K562 (cell line): ENCODE measurements around the gene CAPN10. TPM values are rescaled to one million over a fixed set of nuclear protein-coding genes. Genes with fewer than 3 reads are reported as not detected.
"Not testable (repeated sequence)": the region's sequence is repeated elsewhere in the genome, so short reads cannot be mapped to it uniquely, and the experiment has no call there.

ENCODE experiments used
- ATAC-seq: fragments of 200-7000 bp; cut with Tn5 transposase; 3 replicates; pipeline ENCODE4 v1.9.1; 2020; ENCODE audit warnings: moderate library complexity
- BruUV-seq: library from RNA; stranded (reverse); fragments of 400-500 nt; replicated peaks from 2 replicates; lab custom pipeline; 2021; lab: Mats Ljungman, UMichigan
- CTCF ChIA-PET: fragments of 300-600 bp; formaldehyde crosslinking; extraction: SDS; loops from one replicate; lab custom pipeline; 2021; ENCODE audit warnings: low intra/inter-chr PET ratio; lab: Yijun Ruan, JAX
- POLR2A ChIA-PET: fragments of 300-600, 350-650 bp; sonication (Branson Sonifier 250); formaldehyde crosslinking; extraction: SDS; loops from one replicate; lab custom pipeline; 2021; ENCODE audit warnings: antibody characterized with exemption, inconsistent platforms; lab: Yijun Ruan, JAX
- DNase-seq, 4 experiments: peaks; one replicate each; pipeline versions ENCODE4 v3.0.0 to v3.0.0-alpha.2; 2011 to 2018; ENCODE audit warnings: low spot score in 3 of 4, mixed read lengths in 3 of 4; ENCODE audit errors: extremely low read depth in 1 of 4
- FAIRE-seq: peaks from 2 replicates; lab custom pipeline; 2011; peaks lifted over from hg19 to GRCh38; lab: Jason Lieb, UNC
- H2AFZ ChIP-seq: 2 replicates; pipeline ENCODE4 v1.6.0; 2011; ENCODE audit warnings: low read depth, low read length, control low read depth, inconsistent platforms
- H3K27ac ChIP-seq: fragments of 200-600 bp; 3 replicates; pipeline ENCODE4 v1.8.0; 2011; ENCODE audit warnings: low read depth, mild to moderate bottlenecking, control low read depth, inconsistent platforms, low read length, moderate library complexity, mixed read lengths; ENCODE audit errors: extremely low read depth
- H3K27me3 ChIP-seq, 2 experiments: fragments of 300-600 bp in 1 of 2; 2 replicates in 1 of 2; 3 replicates in 1 of 2; pipeline versions ENCODE4 v1.6.0 to v1.8.0; 2011; ENCODE audit warnings: inconsistent platforms in 2 of 2, low read length in 2 of 2, mild to moderate bottlenecking in 1 of 2, mixed read lengths in 1 of 2, moderate library complexity in 1 of 2; ENCODE audit not compliant: control insufficient read depth in 2 of 2, insufficient read depth in 2 of 2
- H3K36me3 ChIP-seq: fragments of 300-600 bp; 3 replicates; pipeline ENCODE4 v1.8.0; 2011; ENCODE audit warnings: mild to moderate bottlenecking, low read length, inconsistent platforms; ENCODE audit not compliant: control insufficient read depth, insufficient read depth
- H3K4me1 ChIP-seq, 2 experiments: fragments of 200-600 bp in 1 of 2; replicated peaks in 1 of 2; 2 replicates in 1 of 2; 3 replicates in 1 of 2; pipeline versions ENCODE4 v1.5.1 to v1.8.0; 2011; ENCODE audit warnings: inconsistent platforms in 2 of 2, low read length in 2 of 2, mild to moderate bottlenecking in 1 of 2, mixed read lengths in 1 of 2, moderate library complexity in 1 of 2; ENCODE audit not compliant: control insufficient read depth in 2 of 2, insufficient read depth in 2 of 2
- H3K4me2 ChIP-seq: 2 replicates; pipeline ENCODE4 v1.6.1; 2011; ENCODE audit warnings: low read length, control low read depth, inconsistent platforms, mixed read lengths; ENCODE audit not compliant: insufficient read depth
- H3K4me3 ChIP-seq: fragments of 200-600 bp; sonication (generic), shearing (Covaris generic); 2 replicates; pipeline ENCODE4 v1.5.1; 2016; ENCODE audit warnings: control low read depth, inconsistent platforms
- H3K79me2 ChIP-seq: fragments of 200-600 bp; 3 replicates; pipeline ENCODE4 v1.8.0; 2011; ENCODE audit warnings: low read length, inconsistent platforms; ENCODE audit not compliant: control insufficient read depth, insufficient read depth
- H3K9ac ChIP-seq, 2 experiments: 2 replicates each; pipeline versions ENCODE4 v1.6.0 to v1.6.1; 2011; ENCODE audit warnings: low read depth in 2 of 2, low read length in 2 of 2, control low read depth in 1 of 2, inconsistent platforms in 1 of 2, mild to moderate bottlenecking in 1 of 2, mixed read lengths in 1 of 2; ENCODE audit not compliant: insufficient read depth in 1 of 2
- H3K9me1 ChIP-seq: one replicate; pipeline ENCODE4 v1.6.0; 2011; ENCODE audit warnings: inconsistent platforms, mild to moderate bottlenecking, low read length, moderate library complexity; ENCODE audit not compliant: control insufficient read depth, insufficient read depth
- H3K9me3 ChIP-seq: replicated peaks from 2 replicates; pipeline ENCODE4 v1.5.1; 2011; ENCODE audit warnings: low read depth, low read length, inconsistent platforms; ENCODE audit not compliant: control insufficient read depth, insufficient read depth
- H4K20me1 ChIP-seq: replicated peaks from 2 replicates; pipeline ENCODE4 v1.6.1; 2011; ENCODE audit warnings: low read length, inconsistent platforms, mixed read lengths; ENCODE audit not compliant: control insufficient read depth, insufficient read depth
- MLLT1 ChIP-seq, 2 experiments: fragments of 450-650 bp; IDR thresholded peaks; 2 replicates each; pipeline ENCODE4 v1.6.1; 2016
- POLR2A ChIP-seq: fragments of 450-650 bp; conservative IDR thresholded peaks from 2 replicates; pipeline ENCODE4 v1.6.1; 2016
- ZBTB33 ChIP-seq: sonication (generic); formaldehyde crosslinking; IDR thresholded peaks from 2 replicates; pipeline ENCODE4 v1.8.1; 2023; ENCODE audit warnings: mild to moderate bottlenecking, missing genetic modification reagents
- ZNF639 ChIP-seq, 2 experiments: fragments of 200-800 bp in 1 of 2; sonication (Bioruptor generic) in 1 of 2; sonication (generic) in 1 of 2; formaldehyde crosslinking in 1 of 2; IDR thresholded peaks in 1 of 2; conservative IDR thresholded peaks in 1 of 2; 2 replicates each; pipeline versions ENCODE4 v1.5.0 to v1.6.1; 2016 to 2020; ENCODE audit warnings: missing compliant biosample characterization in 1 of 2, missing genetic modification characterization in 1 of 2, missing genetic modification reagents in 1 of 2
- WGBS: fragments of 100-300 bp; shearing (Covaris generic); methylation state at CpG from one replicate; pipeline ENCODE4 v1.1.6; 2016; ENCODE audit warnings: low coverage, mixed read lengths; ENCODE audit not compliant: insufficient coverage; ENCODE audit errors: missing lambda C conversion rate; 5-methylcytosine and 5-hydroxymethylcytosine counted together
- in situ Hi-C: fragments of 300-500 bp; cut with MboI; formaldehyde crosslinking; loops from 4 replicates; pipeline ENCODE4 v1.15.0; 2018; ENCODE audit warnings: inconsistent platforms, mixed read lengths
- intact Hi-C: fragments of 100-400 bp; cut with micrococcal nuclease; formaldehyde crosslinking; loops from 2 replicates; pipeline ENCODE4 v1.14.2; 2022
- polyA plus RNA-seq, 8 experiments: library from polyadenylated mRNA; depleted of rRNA in 4 of 8; stranded (reverse) in 5 of 8; unstranded in 3 of 8; fragments of >200 nt; fragmentation: Nextera tagmentation in 2 of 8; fragmentation: Illumina TruSeq in 1 of 8; extraction: Ambion mirVana in 2 of 8; extraction: Trizol in 1 of 8; gene quantifications; 2 replicates each; pipeline versions ENCODE4 v1.2.1 to v1.2.3, GENCODE V29; 2011 to 2014; ENCODE audit warnings: inconsistent platforms in 1 of 8, missing spikeins in 1 of 8
- total RNA-seq, 7 experiments: library from RNA; depleted of rRNA in 6 of 7; stranded (reverse); fragments of >200 nt in 6 of 7; fragmentation: Illumina TruSeq in 2 of 7; extraction: Trizol in 2 of 7; gene quantifications; 2 replicates each; pipeline versions ENCODE4 v1.2.1 to v1.2.3, GENCODE V29; 2011 to 2021; ENCODE audit warnings: low replicate concordance in 1 of 7

Gene CAPN10
- total and polyA plus RNA-seq, 9 of the 15 experiments (the other 6 are each of a cell fraction or from before 2014, with no cell fraction given) = 0.08 to 26.1 (median 8.4) TPM

GRCh38 chr2:240563231-240563630 lies 23.3 kb upstream of the CAPN10 start:
- 87% methylated on average over 11 of the region's 17 CpGs for WGBS
- H4K20me1 ChIP-seq, DNase-seq, in situ Hi-C loops, H2AFZ ChIP-seq, CTCF ChIA-PET, FAIRE-seq, BruUV-seq, H3K9me3 ChIP-seq, H3K27me3 ChIP-seq, H3K9ac ChIP-seq, H3K4me3 ChIP-seq, H3K9me1 ChIP-seq, ATAC-seq: not testable (repeated sequence)
- intact Hi-C loops = loop anchor here (10.0 kb wide), 1 partner anchor 48 kb away; no protein-coding TSS in a partner anchor
- H3K27ac ChIP-seq = peak overlapping the region; percentile 98
- POLR2A ChIA-PET = interaction anchor here (0.6 to 4.6 kb wide), 3 partner anchors 17 to 41 kb away, joined by 3 to 26 read pairs (median 8); partner anchors contain the start of gene CAPN10
- H3K79me2 ChIP-seq = peaks cover 80% of the 10 kb centered on the region
- H3K4me2 ChIP-seq = peak overlapping the region; percentile 53; the same call in 1 of the 2 replicates
- peaks cover 45 to 68% of the 10 kb centered on the region in 2 experiments for H3K4me1 ChIP-seq
- H3K36me3 ChIP-seq = peaks cover 32% of the 10 kb centered on the region
- 0 out of 4 replicates have a peak, but pooled peaks of 1 of the 2 experiments have one; percentile 15 for TF ChIP-seq MLLT1 (IDR thresholded peaks at IDR 0.05)
- TF ChIP-seq ZBTB33 (CRISPR knock-in tag) = peak; percentile 77
- 0 out of 4 replicates have a peak, but pooled peaks of 1 of the 2 experiments have one; percentile 41 for TF ChIP-seq ZNF639 (CRISPR knock-in tag; conservative IDR thresholded peaks at IDR 0.05 in 1 of 2, IDR thresholded peaks at IDR 0.05 in 1 of 2)
- TF ChIP-seq POLR2A = 0 out of 2 replicates have a peak, but pooled peaks have one; percentile 21
